ENCODE measurements around the gene FBXL17. TPM values are rescaled to one million over a fixed set of nuclear protein-coding genes. Genes with fewer than 3 reads are reported as not detected.

FBXL17 gene
- total and polyA plus RNA-seq, 2 of the 4 experiments (the other 2 are of a cell fraction), result 3.9 to 8.1 TPM

GRCh38 chr5:108334225-108334624, 47.7 kb downstream of the FBXL17 start:
- H2AK9ac ChIP-seq (replicated peaks; ENCODE audit: low read depth, low read length, poor library complexity), result no peak overlapping the region
- no peak overlapping the region for H3K14ac ChIP-seq (replicated peaks; ENCODE audit: low read depth, low read length)
- DNase-seq (no peak), ATAC-seq (ENCODE audit: low read depth) (no peak)
- H3K9me1 ChIP-seq (ENCODE audit: insufficient read depth, low read length), result 0 out of 2 replicates have a peak, but pooled peaks cover 2% of the 10 kb centered on the region
- H2AK5ac ChIP-seq (ENCODE audit: low read depth, low read length), result no peak overlapping the region
- CTCF ChIA-PET, result interaction anchor here (1.3 kb wide), 1 partner anchor 12 kb away, joined by 4 read pairs; no protein-coding TSS in a partner anchor
- TF ChIP-seq CEBPB (IDR thresholded peaks at IDR 0.05; ENCODE audit: low read depth, low read length) (no peak), BHLHE40 (IDR thresholded peaks at IDR 0.05; ENCODE audit: low read depth, low read length) (no peak), RFX5 (IDR thresholded peaks at IDR 0.05; ENCODE audit: low read depth, low read length) (no peak), ELK1 (IDR thresholded peaks at IDR 0.05; ENCODE audit: borderline replicate concordance, low read depth, low read length) (no peak), CTCF (conservative IDR thresholded peaks at IDR 0.05; ENCODE audit: low read depth, low read length) (no peak), NFE2L2 (IDR thresholded peaks at IDR 0.05; ENCODE audit: low read depth, low read length) (no peak), USF2 (IDR thresholded peaks at IDR 0.05; ENCODE audit: low read depth, low read length) (no peak), MAFK (IDR thresholded peaks at IDR 0.05; ENCODE audit: low read depth, low read length) (no peak), FOS (IDR thresholded peaks at IDR 0.05; ENCODE audit: low read depth, low read length) (no peak), SMC3 (IDR thresholded peaks at IDR 0.05; ENCODE audit: low read depth, low read length) (no peak), RAD21 (IDR thresholded peaks at IDR 0.05; ENCODE audit: low read length) (no peak), RCOR1 (IDR thresholded peaks at IDR 0.05; ENCODE audit: insufficient replicate concordance, low read length) (no peak), CHD1 (IDR thresholded peaks at IDR 0.05; ENCODE audit: low read depth, low read length) (no peak), MAZ (IDR thresholded peaks at IDR 0.05; ENCODE audit: borderline replicate concordance, low read depth, low read length) (no peak)
- peaks cover 0 to 2% of the 10 kb centered on the region in 2 experiments; a peak in 1 of 4 replicates for H3K79me1 ChIP-seq (ENCODE audit: low read depth in 1 of 2, low read length in 2 of 2)
- POLR2A ChIA-PET (ENCODE audit: unreplicated experiment), result no interaction called here
- intact Hi-C loops (cut with micrococcal nuclease) (no loop called here), dilution Hi-C loops (cut with HindIII; ENCODE audit: low sequenced_read_pairs, unreplicated experiment) (no loop called here), in situ Hi-C loops (cut with MboI; ENCODE audit: low sequenced_read_pairs) (no loop called here)
- H4K5ac ChIP-seq (ENCODE audit: low read depth, low read length), result no peak overlapping the region
- H4K8ac ChIP-seq (ENCODE audit: low read depth in 2 of 2, low read length in 2 of 2), result no peak overlapping the region
- peaks cover 2% of the 10 kb centered on the region; the same call in 1 of the 2 replicates for H3K36me3 ChIP-seq (ENCODE audit: control insufficient read depth, insufficient read depth, low read length)
- H2BK20ac ChIP-seq (ENCODE audit: low read depth, low read length), result no peak overlapping the region
- H3K9ac ChIP-seq (ENCODE audit: low read depth, low read length), result no peak overlapping the region
- H4K20me1 ChIP-seq (ENCODE audit: insufficient read depth, low read length), result no peaks in the 10 kb centered on the region
- H3K27ac ChIP-seq (ENCODE audit: insufficient read depth, low read length), result no peak overlapping the region
- H3K23ac ChIP-seq (ENCODE audit: low read depth, low read length), result no peak overlapping the region
- no peak overlapping the region for H3K56ac ChIP-seq (ENCODE audit: extremely low read depth, insufficient read depth, low read length)
- no peak overlapping the region for H3K4me3 ChIP-seq (ENCODE audit: insufficient read depth, low read depth, low read length)
- H3K4me1 ChIP-seq (ENCODE audit: control insufficient read depth, insufficient read depth, low read length), result no peaks in the 10 kb centered on the region
- no peak overlapping the region for H2BK5ac ChIP-seq (ENCODE audit: low read depth, low read length, poor library complexity, severe bottlenecking)
- no TSS peak for BruUV-seq (replicated peaks)
- H3K4ac ChIP-seq (ENCODE audit: low read depth, low read length), result no peak overlapping the region
- no peak overlapping the region for H2BK120ac ChIP-seq (ENCODE audit: low read depth, low read length)
- no peak overlapping the region for H2BK15ac ChIP-seq (ENCODE audit: low read depth, low read length)
- WGBS, 2 experiments (ENCODE audit: extremely low coverage in 2 of 2, insufficient read length in 1 of 2), result no CpG with 5 or more reads among the region's 2 CpGs
- H2AFZ ChIP-seq (replicated peaks; ENCODE audit: low read length, poor library complexity), result no peak overlapping the region
- no peak overlapping the region for H3K4me2 ChIP-seq (ENCODE audit: low read depth, low read length)
- H4K91ac ChIP-seq (ENCODE audit: insufficient read depth, low read depth, low read length), result no peak overlapping the region
- H3K18ac ChIP-seq (ENCODE audit: low read depth, low read length), result no peak overlapping the region
- H3K9me3 ChIP-seq (ENCODE audit: control insufficient read depth, insufficient read depth, low read length), result no peaks in the 10 kb centered on the region
- H3K27me3 ChIP-seq (ENCODE audit: control insufficient read depth, insufficient read depth, low read length), result no peaks in the 10 kb centered on the region

Measured in IMR-90 (cell line).